Activated naive CD8-positive, alpha-beta T cell (primary cell): ENCODE results near the gene CRIM1.

Source experiments
- H3K27ac Mint-ChIP-seq: one replicate; pipeline ENCODE4 v1.8.0; 2021; ENCODE audit warnings: mixed read lengths
- H3K27me3 Mint-ChIP-seq: one replicate; pipeline ENCODE4 v1.8.0; 2021; ENCODE audit warnings: mixed read lengths
- H3K36me3 Mint-ChIP-seq: one replicate; pipeline ENCODE4 v1.8.0; 2021; ENCODE audit warnings: mixed read lengths
- H3K4me1 Mint-ChIP-seq: one replicate; pipeline ENCODE4 v1.8.0; 2021; ENCODE audit warnings: low read depth, mixed read lengths
- H3K4me3 Mint-ChIP-seq: one replicate; pipeline ENCODE4 v1.8.0; 2021; ENCODE audit warnings: mild to moderate bottlenecking, mixed read lengths
- H3K9me3 Mint-ChIP-seq: one replicate; pipeline ENCODE4 v1.8.0; 2021; ENCODE audit warnings: low read depth, mixed read lengths

The CRIM1 gene

DNA sequence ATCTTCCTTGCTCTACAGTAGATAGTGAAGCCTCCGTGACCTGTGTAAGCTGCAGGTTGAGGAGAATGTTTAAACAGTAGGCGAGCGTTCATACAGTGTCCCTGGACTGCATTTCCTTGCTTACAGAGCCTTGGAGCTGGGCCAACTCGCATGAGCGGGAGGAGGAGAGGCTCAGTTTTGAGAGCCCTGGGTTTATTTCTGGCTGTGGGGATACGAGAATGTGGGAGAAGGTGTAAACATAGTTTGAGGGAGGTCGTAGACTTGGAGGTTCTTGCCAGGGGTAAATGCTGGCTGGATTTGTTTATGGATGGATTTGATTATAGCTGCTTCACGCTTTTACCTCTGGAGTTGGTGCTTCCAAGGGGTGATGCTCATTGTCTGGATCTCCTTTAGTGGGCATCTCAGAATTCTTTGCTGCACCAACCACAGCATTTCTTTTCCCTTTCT is 20.8 kb downstream of the CRIM1 start:
- Mint-ChIP-seq H3K9me3 (no peaks in the 10 kb centered on the region), H3K4me1 (peaks cover 16% of the 10 kb centered on the region), H3K36me3 (peaks cover 4% of the 10 kb centered on the region), H3K4me3 (no peak overlapping the region), H3K27ac (no peak overlapping the region), H3K27me3 (no peaks in the 10 kb centered on the region)

DNA sequence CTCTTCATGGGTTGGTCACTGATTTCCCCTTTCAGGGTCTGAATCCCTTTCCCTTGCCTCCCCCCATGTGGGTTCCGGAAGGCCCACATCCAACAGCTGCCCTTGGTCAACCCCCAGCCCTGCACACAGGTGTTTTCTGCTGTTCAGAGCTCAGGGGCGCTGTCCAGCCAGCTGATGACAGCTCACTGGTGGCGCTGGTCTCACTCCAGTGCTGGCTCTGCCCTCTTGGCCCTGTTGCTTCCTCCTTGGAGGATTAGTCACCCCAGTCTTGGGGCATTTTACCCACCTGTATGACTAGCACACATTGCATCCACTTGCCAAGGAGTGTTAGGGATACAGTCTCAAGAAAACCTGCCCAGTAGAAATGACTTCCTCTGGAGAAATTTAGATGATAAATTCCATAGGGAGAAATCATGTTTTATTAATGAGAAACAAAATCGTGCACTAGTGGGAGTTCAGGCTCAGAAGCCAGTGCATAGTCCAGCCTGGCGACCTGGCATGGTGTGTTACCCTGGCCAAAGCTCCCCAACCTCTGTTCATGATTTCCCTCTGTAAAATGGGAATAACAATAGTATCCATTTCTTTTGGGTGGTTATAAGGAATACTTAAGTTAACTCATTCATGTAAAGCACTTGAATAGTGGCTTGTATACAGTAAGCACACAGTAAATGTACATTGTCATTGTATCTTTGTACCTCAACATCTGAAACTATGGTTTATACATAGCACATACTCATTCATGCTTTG is 21.6 kb downstream of the CRIM1 start:
- no peak overlapping the region for H3K27ac Mint-ChIP-seq

DNA sequence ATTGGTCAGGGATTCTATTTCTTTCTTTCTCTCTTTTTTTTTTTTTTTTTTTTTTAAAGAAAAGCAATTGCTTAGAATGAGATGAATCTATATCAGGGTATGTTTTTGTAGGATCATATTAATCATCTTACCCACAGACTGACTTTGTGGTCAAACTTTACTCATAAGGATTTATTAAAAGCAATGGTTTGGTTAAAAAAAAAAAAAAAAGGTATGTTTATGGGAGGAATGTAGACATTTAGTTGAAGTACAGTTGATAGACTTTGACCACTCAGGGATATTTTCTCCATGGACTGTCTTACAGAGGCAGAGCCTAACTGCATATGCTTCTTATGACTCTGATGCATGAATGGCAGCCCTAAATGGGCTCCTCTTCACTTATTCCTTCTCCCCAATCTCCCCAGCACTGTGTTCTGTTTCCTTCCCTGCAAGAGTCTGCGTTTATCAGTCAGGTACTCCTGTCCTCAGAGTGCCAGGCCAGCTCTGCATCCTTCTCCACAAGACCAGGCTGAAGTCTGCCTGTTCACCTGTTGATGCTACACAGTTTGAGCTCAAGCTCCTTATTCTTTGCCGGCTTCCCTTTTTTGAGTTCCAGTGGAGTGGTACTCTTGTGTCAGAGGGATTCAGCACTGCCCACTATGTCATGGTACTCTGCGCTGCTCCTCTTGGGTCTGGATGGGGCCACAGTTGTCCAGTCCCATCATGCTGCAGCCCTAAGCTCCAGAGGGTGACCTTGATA is 24.3 kb downstream of the CRIM1 start:
- H3K9me3 Mint-ChIP-seq = no peaks in the 10 kb centered on the region
- no peak overlapping the region for H3K4me3 Mint-ChIP-seq
- peaks cover 8% of the 10 kb centered on the region for H3K4me1 Mint-ChIP-seq
- peak overlapping the region; percentile 36 for H3K27ac Mint-ChIP-seq
- peaks cover 4% of the 10 kb centered on the region for H3K36me3 Mint-ChIP-seq
- no peaks in the 10 kb centered on the region for H3K27me3 Mint-ChIP-seq

More for the DNA sequence above, 21.6 kb downstream of the CRIM1 start:
- H3K36me3 Mint-ChIP-seq = peaks cover 4% of the 10 kb centered on the region
- H3K9me3 Mint-ChIP-seq = no peaks in the 10 kb centered on the region
- no peak overlapping the region for H3K4me3 Mint-ChIP-seq
- H3K4me1 Mint-ChIP-seq = peaks cover 16% of the 10 kb centered on the region
- no peaks in the 10 kb centered on the region for H3K27me3 Mint-ChIP-seq

- Mint-ChIP-seq H3K4me1 (peaks cover 8% of the 10 kb centered on the region), H3K4me3 (no peak overlapping the region), H3K27ac (no peak overlapping the region), H3K9me3 (no peaks in the 10 kb centered on the region), H3K27me3 (no peaks in the 10 kb centered on the region), H3K36me3 (peaks cover 4% of the 10 kb centered on the region)
These were observed 25.3 kb downstream of the CRIM1 start for GRCh38 chr2:36380624-36381481.

- H3K27me3 Mint-ChIP-seq = no peaks in the 10 kb centered on the region
- no peak overlapping the region for H3K27ac Mint-ChIP-seq
- H3K4me1 Mint-ChIP-seq = peaks cover 8% of the 10 kb centered on the region
- no peak overlapping the region for H3K4me3 Mint-ChIP-seq
- no peaks in the 10 kb centered on the region for H3K9me3 Mint-ChIP-seq
- H3K36me3 Mint-ChIP-seq = peaks cover 4% of the 10 kb centered on the region
These were observed 26.4 kb downstream of the CRIM1 start for GRCh38 chr2:36381993-36382392.

DNA sequence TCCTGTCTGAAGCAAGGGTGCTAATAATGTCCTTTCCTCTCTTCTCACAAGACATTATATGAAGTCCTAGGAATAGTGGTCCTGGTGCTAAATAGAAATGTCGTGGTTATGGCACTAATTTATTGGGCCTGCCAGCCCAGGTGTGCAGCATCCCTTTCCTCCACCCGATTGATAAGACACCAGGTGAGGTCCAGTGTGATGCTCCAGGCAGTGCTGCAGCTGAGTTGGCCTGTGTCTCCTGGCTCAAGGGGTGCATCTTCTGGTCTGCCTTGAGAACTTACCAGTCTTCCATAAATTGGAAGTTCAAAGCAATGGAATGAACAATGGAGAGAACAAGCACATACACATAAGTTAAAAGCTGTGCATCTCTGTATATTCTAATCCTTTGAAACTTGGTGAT is 26.9 kb downstream of the CRIM1 start:
- Mint-ChIP-seq H3K36me3 (peaks cover 4% of the 10 kb centered on the region), H3K27ac (no peak overlapping the region), H3K27me3 (no peaks in the 10 kb centered on the region), H3K4me3 (no peak overlapping the region), H3K9me3 (no peaks in the 10 kb centered on the region), H3K4me1 (peaks cover 12% of the 10 kb centered on the region)

- H3K4me3 Mint-ChIP-seq = no peak overlapping the region
These were observed 28.1 kb downstream of the CRIM1 start for GRCh38 chr2:36383726-36384125.

DNA sequence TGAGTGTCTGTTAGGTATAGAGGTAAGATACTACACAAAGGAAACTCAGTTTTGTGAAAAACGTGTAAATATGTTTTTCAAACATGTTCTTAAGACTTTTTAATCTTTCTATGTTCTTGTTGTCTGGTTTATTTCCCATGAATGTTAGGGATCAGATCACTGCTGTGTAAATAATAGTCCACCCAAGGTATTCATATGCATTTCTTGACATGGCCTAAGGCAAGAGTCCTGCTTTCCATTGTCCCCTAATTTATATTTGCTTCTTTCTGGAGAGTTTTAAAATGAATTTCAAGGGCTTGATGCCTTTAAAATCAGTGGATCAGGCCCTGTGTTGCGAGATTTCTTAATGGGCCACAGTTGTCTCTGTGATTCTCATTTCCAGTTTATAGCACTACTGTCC is 28.9 kb downstream of the CRIM1 start:
- peaks cover 11% of the 10 kb centered on the region for H3K4me1 Mint-ChIP-seq
- no peak overlapping the region for H3K27ac Mint-ChIP-seq
- no peaks in the 10 kb centered on the region for H3K36me3 Mint-ChIP-seq
- H3K4me3 Mint-ChIP-seq = no peak overlapping the region
- no peaks in the 10 kb centered on the region for H3K27me3 Mint-ChIP-seq
- no peaks in the 10 kb centered on the region for H3K9me3 Mint-ChIP-seq

More at GRCh38 chr2:36383726-36384125, 28.1 kb downstream of the CRIM1 start:
- H3K4me1 Mint-ChIP-seq = peaks cover 16% of the 10 kb centered on the region
- no peaks in the 10 kb centered on the region for H3K27me3 Mint-ChIP-seq
- H3K9me3 Mint-ChIP-seq = no peaks in the 10 kb centered on the region
- no peak overlapping the region for H3K27ac Mint-ChIP-seq
- peaks cover 4% of the 10 kb centered on the region for H3K36me3 Mint-ChIP-seq

- no peak overlapping the region for H3K4me3 Mint-ChIP-seq
These were observed 30.0 kb downstream of the CRIM1 start for GRCh38 chr2:36385603-36386002.

DNA sequence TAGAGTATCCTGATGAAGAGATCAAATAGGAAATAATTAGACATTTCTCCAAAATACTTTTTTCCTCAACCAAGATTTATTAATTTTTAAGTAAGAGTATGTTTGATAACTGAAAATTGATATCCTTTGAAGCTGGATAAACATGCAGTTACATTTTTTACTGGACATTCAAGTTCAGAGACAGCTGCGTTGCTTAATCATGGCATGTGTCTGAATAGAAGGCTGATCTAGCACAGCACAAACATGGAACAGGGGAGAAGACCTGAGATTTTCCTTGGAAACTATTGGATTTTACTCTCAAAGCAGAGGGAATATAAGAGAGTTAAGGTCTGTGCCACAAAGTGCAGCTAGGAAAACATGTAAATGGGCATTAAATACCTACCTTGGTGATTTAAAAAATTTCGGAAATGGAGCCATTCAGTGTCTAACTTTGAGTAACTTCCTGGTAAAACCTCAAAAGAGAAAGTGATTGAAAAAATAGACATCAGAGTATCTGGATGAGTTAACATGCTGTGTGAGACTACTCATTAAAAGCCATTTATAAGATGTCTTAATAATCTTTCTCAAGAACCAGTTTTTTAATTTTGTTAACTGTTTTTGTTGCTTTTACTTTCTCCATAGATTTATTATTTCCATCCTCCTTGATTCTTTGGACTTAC is 31.8 kb downstream of the CRIM1 start:
- H3K9me3 Mint-ChIP-seq = no peaks in the 10 kb centered on the region
- no peaks in the 10 kb centered on the region for H3K27me3 Mint-ChIP-seq
- no peak overlapping the region for H3K4me3 Mint-ChIP-seq
- no peak overlapping the region for H3K27ac Mint-ChIP-seq
- H3K4me1 Mint-ChIP-seq = peaks cover 8% of the 10 kb centered on the region
- no peaks in the 10 kb centered on the region for H3K36me3 Mint-ChIP-seq

More at GRCh38 chr2:36385603-36386002, 30.0 kb downstream of the CRIM1 start:
- Mint-ChIP-seq H3K36me3 (no peaks in the 10 kb centered on the region), H3K27ac (no peak overlapping the region), H3K4me1 (peaks cover 8% of the 10 kb centered on the region), H3K9me3 (no peaks in the 10 kb centered on the region), H3K27me3 (no peaks in the 10 kb centered on the region)

- no peak overlapping the region for H3K27ac Mint-ChIP-seq
- H3K9me3 Mint-ChIP-seq = no peaks in the 10 kb centered on the region
- H3K36me3 Mint-ChIP-seq = no peaks in the 10 kb centered on the region
- peaks cover 8% of the 10 kb centered on the region for H3K4me1 Mint-ChIP-seq
- H3K27me3 Mint-ChIP-seq = no peaks in the 10 kb centered on the region
- no peak overlapping the region for H3K4me3 Mint-ChIP-seq
These were observed 32.9 kb downstream of the CRIM1 start for GRCh38 chr2:36388472-36388871.

GRCh38 chr2:36389091-36389564 is 33.5 kb downstream of the CRIM1 start:
- no peak overlapping the region for H3K27ac Mint-ChIP-seq
- H3K4me3 Mint-ChIP-seq = no peak overlapping the region
- H3K27me3 Mint-ChIP-seq = no peaks in the 10 kb centered on the region
- H3K9me3 Mint-ChIP-seq = no peaks in the 10 kb centered on the region
- H3K4me1 Mint-ChIP-seq = peaks cover 8% of the 10 kb centered on the region
- H3K36me3 Mint-ChIP-seq = no peaks in the 10 kb centered on the region

DNA sequence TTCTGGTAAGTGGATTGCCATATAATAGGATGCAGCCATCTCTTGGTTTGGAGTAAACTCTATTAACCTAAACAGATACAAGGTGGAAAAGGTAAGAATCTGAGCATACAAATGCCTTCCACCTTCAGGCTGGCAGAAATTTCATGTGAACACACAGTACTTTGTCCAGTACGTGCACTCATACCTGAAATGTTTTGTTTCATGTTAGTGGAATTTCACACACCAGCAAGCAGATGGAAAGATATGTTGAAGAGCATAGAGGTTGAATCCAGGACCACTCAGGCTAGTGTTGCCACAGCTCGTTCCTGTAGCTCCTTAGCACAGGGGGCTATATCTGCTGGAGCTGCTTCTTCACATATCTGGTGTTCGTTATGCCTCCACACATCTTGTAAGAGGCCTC is 34.0 kb downstream of the CRIM1 start:
- H3K27me3 Mint-ChIP-seq = no peaks in the 10 kb centered on the region
- no peaks in the 10 kb centered on the region for H3K9me3 Mint-ChIP-seq
- H3K4me3 Mint-ChIP-seq = no peak overlapping the region
- peaks cover 8% of the 10 kb centered on the region for H3K4me1 Mint-ChIP-seq
- no peaks in the 10 kb centered on the region for H3K36me3 Mint-ChIP-seq
- H3K27ac Mint-ChIP-seq = no peak overlapping the region

DNA sequence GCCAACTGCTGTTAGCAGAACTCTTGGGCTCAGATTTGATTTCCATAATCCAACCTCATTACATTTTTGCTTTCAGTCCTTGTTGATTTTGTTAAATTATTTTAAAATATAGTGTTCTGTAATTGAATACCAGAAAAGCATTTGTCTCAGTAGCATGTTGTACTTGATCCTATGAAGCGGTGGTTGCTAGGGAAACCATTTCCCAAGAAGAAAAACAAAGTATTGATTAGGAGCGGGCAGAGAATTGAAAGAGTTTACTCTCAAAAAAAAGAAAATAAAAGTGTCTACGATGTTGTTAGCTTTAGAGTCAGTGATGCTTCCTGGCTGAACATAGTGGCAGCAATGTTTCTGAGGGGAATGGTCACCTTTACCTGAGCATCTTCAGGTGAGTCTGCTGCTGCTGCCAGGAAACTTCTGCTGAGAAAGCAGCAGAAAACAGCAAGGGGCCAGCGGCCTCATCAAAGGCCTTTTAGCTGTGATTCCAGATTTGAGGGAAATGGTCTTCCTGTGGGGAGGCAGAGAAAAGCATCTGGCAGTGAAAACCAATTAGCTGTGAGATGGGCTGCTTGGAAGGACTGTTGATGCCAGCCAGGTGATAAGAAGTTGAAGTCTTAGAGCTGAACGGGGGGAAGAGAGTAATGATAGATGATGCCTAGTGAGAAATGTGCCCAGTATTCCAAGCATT is 37.1 kb downstream of the CRIM1 start:
- no peaks in the 10 kb centered on the region for H3K9me3 Mint-ChIP-seq
- H3K27ac Mint-ChIP-seq = no peak overlapping the region
- H3K4me3 Mint-ChIP-seq = no peak overlapping the region
- H3K36me3 Mint-ChIP-seq = no peaks in the 10 kb centered on the region
- peaks cover 2% of the 10 kb centered on the region for H3K4me1 Mint-ChIP-seq
- no peaks in the 10 kb centered on the region for H3K27me3 Mint-ChIP-seq
